H1 (cell line): ENCODE measurements around the gene MORC2. TPM values are rescaled to one million over a fixed set of nuclear protein-coding genes. Genes with fewer than 3 reads are reported as not detected.
A peak's percentile ranks its signal among the peaks of the same experiment; 100 is the strongest.

Experiments
- CTCF ChIA-PET: fragments of 300-600 bp; sonication (Branson Sonifier 250); formaldehyde crosslinking; loops from one replicate; lab custom pipeline; 2021; ENCODE audit not compliant: partially characterized antibody; lab: Charles Lee
- POLR2A ChIA-PET: fragments of 300-600 bp; sonication (Branson Sonifier 250); formaldehyde crosslinking; loops from one replicate; lab custom pipeline; 2021; ENCODE audit warnings: inconsistent platforms; ENCODE audit not compliant: partially characterized antibody; lab: Charles Lee
- DNase-seq, 2 experiments: peaks; one replicate each; pipeline versions ENCODE4 v3.0.0 to v3.0.0-alpha.2; 2010 to 2022; ENCODE audit warnings: low spot score in 2 of 2, low read depth in 1 of 2, mixed read lengths in 1 of 2
- FAIRE-seq: peaks from 2 replicates; lab custom pipeline; 2011; peaks lifted over from hg19 to GRCh38; lab: Jason Lieb, UNC
- H2AFZ ChIP-seq: 2 replicates; pipeline ENCODE4 v1.8.1; 2012; ENCODE audit warnings: low read length, inconsistent platforms
- H2AK5ac ChIP-seq: 2 replicates; pipeline ENCODE4 v1.6.1; 2013; ENCODE audit warnings: low read depth, low read length
- H2BK120ac ChIP-seq: replicated peaks from 2 replicates; pipeline ENCODE3; 2013; ENCODE audit warnings: low read depth, low read length, inconsistent platforms
- H2BK12ac ChIP-seq: 2 replicates; pipeline ENCODE4 v1.6.1; 2013; ENCODE audit warnings: low read depth, low read length
- H2BK15ac ChIP-seq: 2 replicates; pipeline ENCODE4 v1.6.1; 2013; ENCODE audit warnings: low read length
- H2BK20ac ChIP-seq: 2 replicates; pipeline ENCODE4 v1.6.1; 2013; ENCODE audit warnings: low read length
- H2BK5ac ChIP-seq: 2 replicates; pipeline ENCODE4 v1.6.1; 2013; ENCODE audit warnings: low read depth, low read length
- H3K14ac ChIP-seq: 2 replicates; pipeline ENCODE4 v1.6.1; 2013; ENCODE audit warnings: inconsistent platforms; ENCODE audit not compliant: insufficient read length
- H3K18ac ChIP-seq: 2 replicates; pipeline ENCODE4 v1.6.1; 2013; ENCODE audit warnings: low read length; ENCODE audit errors: extremely low read depth
- H3K23ac ChIP-seq: 2 replicates; pipeline ENCODE4 v1.6.1; 2013; ENCODE audit warnings: inconsistent platforms; ENCODE audit not compliant: insufficient read length
- H3K23me2 ChIP-seq: 2 replicates; pipeline ENCODE4 v1.6.1; 2013; ENCODE audit warnings: low read depth, low read length
- H3K27ac ChIP-seq: 2 replicates; pipeline ENCODE4 v1.6.1; 2011; ENCODE audit warnings: low read depth, low read length, inconsistent platforms
- H3K27me3 ChIP-seq, 4 experiments: replicated peaks in 1 of 4; 1 replicate in 1 of 4; 2 replicates in 3 of 4; pipeline versions ENCODE4 v1.6.1 to v1.8.1; 2011 to 2013; ENCODE audit warnings: low read length in 3 of 4, mild to moderate bottlenecking in 3 of 4, inconsistent platforms in 2 of 4, mixed read lengths in 2 of 4, moderate library complexity in 1 of 4; ENCODE audit not compliant: control insufficient read depth in 3 of 4, insufficient read depth in 3 of 4; ENCODE audit errors: extremely low read depth in 1 of 4
- H3K36me3 ChIP-seq, 4 experiments: 2 replicates each; pipeline versions ENCODE4 v1.6.1 to v1.8.1; 2011 to 2013; ENCODE audit warnings: mild to moderate bottlenecking in 4 of 4, low read length in 3 of 4, moderate library complexity in 2 of 4, control low read depth in 1 of 4, inconsistent platforms in 1 of 4; ENCODE audit not compliant: insufficient read depth in 4 of 4, control insufficient read depth in 2 of 4
- H3K4ac ChIP-seq: replicated peaks from 2 replicates; pipeline ENCODE3; 2013; ENCODE audit warnings: low read length, low read depth, mixed read lengths, inconsistent platforms; ENCODE audit not compliant: insufficient read length
- H3K4me1 ChIP-seq, 4 experiments: replicated peaks in 1 of 4; 1 replicate in 1 of 4; 2 replicates in 3 of 4; pipeline versions ENCODE4 v1.6.1 to v1.8.1; 2011 to 2013; ENCODE audit warnings: low read length in 3 of 4, inconsistent platforms in 2 of 4, mixed read lengths in 1 of 4; ENCODE audit not compliant: insufficient read depth in 4 of 4, control insufficient read depth in 3 of 4
- H3K4me2 ChIP-seq, 2 experiments: 2 replicates each; pipeline versions ENCODE4 v1.6.1 to v1.8.1; 2011 to 2013; ENCODE audit warnings: low read depth in 2 of 2, low read length in 2 of 2, control low read depth in 1 of 2, inconsistent platforms in 1 of 2, mild to moderate bottlenecking in 1 of 2; ENCODE audit not compliant: insufficient read depth in 1 of 2
- H3K4me3 ChIP-seq, 4 experiments: fragments of 200-600, 300-600 bp in 1 of 4; sonication (generic), shearing (Covaris generic), sonication (Bioruptor Twin) in 1 of 4; 2 replicates each; pipeline versions ENCODE4 v1.5.1 to v1.8.1; 2011 to 2016; ENCODE audit warnings: low read length in 4 of 4, low read depth in 3 of 4, control low read depth in 2 of 4, inconsistent platforms in 2 of 4, mild to moderate bottlenecking in 2 of 4, mixed read lengths in 1 of 4, moderate library complexity in 1 of 4; ENCODE audit not compliant: insufficient read depth in 2 of 4; ENCODE audit errors: extremely low read depth in 1 of 4
- H3K56ac ChIP-seq: replicated peaks from 2 replicates; pipeline ENCODE3; 2013; ENCODE audit warnings: low read depth, mild to moderate bottlenecking, mixed read lengths, low read length, inconsistent platforms; ENCODE audit not compliant: insufficient read length
- H3K79me1 ChIP-seq: 2 replicates; pipeline ENCODE4 v1.6.1; 2013; ENCODE audit warnings: low read depth, low read length, control low read depth
- H3K79me2 ChIP-seq, 2 experiments: 2 replicates each; pipeline versions ENCODE4 v1.6.1 to v1.8.1; 2012 to 2013; ENCODE audit warnings: low read length in 2 of 2, mild to moderate bottlenecking in 2 of 2, inconsistent platforms in 1 of 2; ENCODE audit not compliant: insufficient read depth in 2 of 2, control insufficient read depth in 1 of 2
- H3K9ac ChIP-seq, 4 experiments: replicated peaks in 1 of 4; 1 replicate in 1 of 4; 2 replicates in 3 of 4; pipeline versions ENCODE4 v1.6.1 to v1.8.1; 2011 to 2013; ENCODE audit warnings: low read depth in 3 of 4, low read length in 3 of 4, control low read depth in 2 of 4, mild to moderate bottlenecking in 2 of 4, moderate library complexity in 2 of 4, inconsistent platforms in 1 of 4; ENCODE audit errors: extremely low read depth in 1 of 4
- H3K9me3 ChIP-seq, 2 experiments: 2 replicates each; pipeline versions ENCODE4 v1.6.1 to v1.8.1; 2012 to 2013; ENCODE audit warnings: mild to moderate bottlenecking in 2 of 2, moderate library complexity in 2 of 2, control low read depth in 1 of 2, inconsistent platforms in 1 of 2, low read depth in 1 of 2, low read length in 1 of 2, mixed read lengths in 1 of 2; ENCODE audit not compliant: insufficient read depth in 2 of 2
- H4K20me1 ChIP-seq, 2 experiments: replicated peaks in 1 of 2; 2 replicates each; pipeline versions ENCODE3 to v1.8.1; 2011 to 2013; ENCODE audit warnings: inconsistent platforms in 2 of 2, low read length in 2 of 2, mild to moderate bottlenecking in 1 of 2; ENCODE audit not compliant: insufficient read depth in 2 of 2, control insufficient read depth in 1 of 2
- H4K5ac ChIP-seq: 2 replicates; pipeline ENCODE4 v1.6.1; 2013; ENCODE audit warnings: low read length, low read depth, mixed read lengths, inconsistent platforms; ENCODE audit not compliant: insufficient read length
- H4K8ac ChIP-seq: 2 replicates; pipeline ENCODE4 v1.8.0; 2013; ENCODE audit warnings: mild to moderate bottlenecking, moderate library complexity, low read length, inconsistent platforms; ENCODE audit not compliant: insufficient read depth; ENCODE audit errors: extremely low read depth
- H4K91ac ChIP-seq: replicated peaks from 2 replicates; pipeline ENCODE3; 2013; ENCODE audit warnings: low read length, mixed read lengths, inconsistent platforms; ENCODE audit not compliant: insufficient read length
- BCL11A ChIP-seq, 2 experiments: IDR thresholded peaks; one replicate each; pipeline ENCODE4 v1.6.1; 2011; ENCODE audit warnings: low read depth in 2 of 2, low read length in 2 of 2, mild to moderate bottlenecking in 2 of 2
- CHD2 ChIP-seq: IDR thresholded peaks from 2 replicates; pipeline ENCODE4 v1.6.1; 2012; ENCODE audit warnings: low read length, improper control_type of control experiment
- EP300 ChIP-seq, 2 experiments: IDR thresholded peaks; 1 replicate in 1 of 2; 2 replicates in 1 of 2; pipeline ENCODE4 v1.6.1; 2011 to 2012; ENCODE audit warnings: low read depth in 2 of 2, low read length in 2 of 2, mild to moderate bottlenecking in 2 of 2, borderline replicate concordance in 1 of 2, inconsistent platforms in 1 of 2, moderate library complexity in 1 of 2
- EZH2 ChIP-seq: fragments of 200-600 bp; sonication (generic); IDR thresholded peaks from 2 replicates; pipeline ENCODE4 v1.7.1; 2012; ENCODE audit warnings: low read depth, mild to moderate bottlenecking, moderate library complexity, low read length, inconsistent platforms; ENCODE audit not compliant: severe bottlenecking
- KDM1A ChIP-seq: fragments of 200-600, 300-600 bp; sonication (generic); IDR thresholded peaks from 2 replicates; pipeline ENCODE4 v1.7.1; 2016; ENCODE audit warnings: mild to moderate bottlenecking, low read length, borderline replicate concordance
- NANOG ChIP-seq: IDR thresholded peaks from 2 replicates; pipeline ENCODE4 v1.6.1; 2011; ENCODE audit warnings: low read length, low read depth, mild to moderate bottlenecking, inconsistent platforms; ENCODE audit not compliant: insufficient read depth, poor library complexity, severe bottlenecking
- PHF8 ChIP-seq: fragments of 200-600 bp; sonication (generic); conservative IDR thresholded peaks from 2 replicates; pipeline ENCODE4 v1.7.1; 2012; ENCODE audit warnings: low read depth, mild to moderate bottlenecking, inconsistent platforms, low read length, moderate library complexity
- POLR2AphosphoS5 ChIP-seq: IDR thresholded peaks from 2 replicates; pipeline ENCODE4 v1.6.1; 2011; ENCODE audit warnings: low read depth, low read length
- SAP30 ChIP-seq: fragments of 300-600 bp; sonication (generic); IDR thresholded peaks from 2 replicates; pipeline ENCODE4 v1.7.1; 2012; ENCODE audit warnings: low read length, moderate library complexity, mild to moderate bottlenecking, inconsistent platforms; ENCODE audit not compliant: insufficient read depth, insufficient replicate concordance
- TCF12 ChIP-seq: IDR thresholded peaks from 2 replicates; pipeline ENCODE4 v1.6.1; 2011; ENCODE audit warnings: low read depth, mild to moderate bottlenecking, low read length
- WGBS, 2 experiments: shearing (Covaris generic) in 1 of 2; methylation state at CpG; one replicate each; pipeline versions ENCODE4 v1.1.6 to v1.1.7; 2013 to 2015; ENCODE audit warnings: low lambda C conversion rate in 2 of 2, mixed read lengths in 2 of 2, inconsistent platforms in 1 of 2, low coverage in 1 of 2, missing lambda C conversion rate in 1 of 2; ENCODE audit not compliant: insufficient replicate concordance in 2 of 2, insufficient coverage in 1 of 2, insufficient read length in 1 of 2; ENCODE audit errors: extremely low coverage in 1 of 2, missing lambda C conversion rate in 1 of 2; 5-methylcytosine and 5-hydroxymethylcytosine counted together
- polyA plus RNA-seq, 7 experiments: library from polyadenylated mRNA; depleted of rRNA in 3 of 7; stranded (reverse) in 5 of 7; unstranded in 2 of 7; fragments of >200 nt in 5 of 7; fragments of 200-250 nt in 2 of 7; gene quantifications; 1 replicate in 5 of 7; 2 replicates in 1 of 7; 4 replicates in 1 of 7; pipeline versions ENCODE4 v1.2.1 to v1.2.3, GENCODE V29; 2011 to 2013; ENCODE audit warnings: missing spikeins in 2 of 7, mixed read lengths in 2 of 7
- total RNA-seq: library from RNA; stranded (reverse); fragmentation: NEBNext Ultra II Directional; extraction: Animal tissue kit (Norgen Biotek cat#: 25700); gene quantifications from 2 replicates; pipeline ENCODE4 v1.2.1, GENCODE V29; 2021

The MORC2 gene
- total and polyA plus RNA-seq, 2 of the 8 experiments (the other 6 are each of a cell fraction or from before 2014, with no cell fraction given): 15.4 to 68.0 TPM

DNA sequence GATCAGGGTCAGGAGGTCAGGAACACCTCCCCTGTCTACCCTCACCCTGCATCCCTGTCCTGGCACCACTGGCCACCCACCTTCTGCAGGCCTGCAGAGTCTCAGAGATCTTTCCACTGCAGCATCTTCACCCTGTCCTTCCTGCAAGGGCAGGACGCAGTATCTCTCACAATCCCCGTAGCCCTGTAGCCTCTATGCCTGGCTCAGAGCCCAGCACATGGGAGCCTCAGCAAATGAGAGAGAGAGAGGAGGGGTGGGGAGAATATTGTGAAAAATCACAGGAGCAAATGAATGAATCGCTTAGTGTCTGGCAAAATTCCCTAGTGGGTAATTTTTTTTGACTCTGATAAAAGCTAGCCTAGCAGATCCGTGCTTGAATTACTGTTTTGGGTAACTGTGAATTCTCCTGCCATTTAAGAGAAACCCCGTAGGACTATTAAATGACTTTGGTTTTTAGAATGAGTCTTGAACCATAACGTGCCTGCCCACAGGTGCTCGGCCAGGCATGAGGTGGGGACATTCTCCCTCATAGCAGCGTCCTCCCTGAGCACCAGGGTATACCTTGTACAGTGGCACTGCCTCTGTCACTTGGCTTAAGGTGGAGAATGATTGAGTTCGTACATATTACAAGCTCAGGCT, 91.5 kb downstream of the MORC2 start:
- H4K20me1 ChIP-seq: peaks cover 0 to 1% of the 10 kb centered on the region in 2 experiments
- H4K8ac ChIP-seq: no peak overlapping the region
- no peak overlapping the region for H4K91ac ChIP-seq
- H3K56ac ChIP-seq: no peak overlapping the region
- H2BK120ac ChIP-seq: no peak overlapping the region
- FAIRE-seq (no peak), DNase-seq (no peak)
- H3K4me2 ChIP-seq: no peak overlapping the region
- no peaks in the 10 kb centered on the region for H3K23me2 ChIP-seq
- no peak overlapping the region; the same call in 1 of the 2 replicates for H2AK5ac ChIP-seq
- H4K5ac ChIP-seq: no peak overlapping the region
- no peak overlapping the region for H2AFZ ChIP-seq
- H3K79me2 ChIP-seq: no peaks in the 10 kb centered on the region
- no peaks in the 10 kb centered on the region for H3K9me3 ChIP-seq
- WGBS, 2 experiments: 88% methylated on average over 9 of the region's 9 CpGs; no CpG with 5 or more reads in 1 of the 2 experiments
- no peak overlapping the region for H3K14ac ChIP-seq
- no peak overlapping the region for H3K4me3 ChIP-seq
- POLR2A ChIA-PET: interaction anchor here (0.6 kb wide), 1 partner anchor 222 kb away, joined by 3 read pairs; no protein-coding TSS in a partner anchor
- CTCF ChIA-PET: interaction anchor here (1.0 to 10.8 kb wide), 4 partner anchors 13 to 113 kb away, joined by 3 to 73 read pairs (median 4); no protein-coding TSS in a partner anchor
- H2BK5ac ChIP-seq: no peak overlapping the region
- no peak overlapping the region for H3K4ac ChIP-seq
- no peak overlapping the region for H3K27ac ChIP-seq
- no peaks in the 10 kb centered on the region for H3K27me3 ChIP-seq
- H3K4me1 ChIP-seq: peaks cover 0 to 7% (median under 1%) of the 10 kb centered on the region in 4 experiments; a peak in 4 of 7 replicates
- 0 out of 2 replicates have a peak overlapping the region, but pooled peaks have one; percentile 72 for H2BK15ac ChIP-seq
- no peak overlapping the region for H3K18ac ChIP-seq
- H3K23ac ChIP-seq: no peak overlapping the region
- H2BK20ac ChIP-seq: no peak overlapping the region
- no peaks in the 10 kb centered on the region for H3K79me1 ChIP-seq
- TF ChIP-seq TCF12: no peak
- no peak for TF ChIP-seq NANOG
- TF ChIP-seq EP300 (IDR thresholded peaks at IDR 0.05; ENCODE audit: borderline replicate concordance in 1 of 2, low read depth in 2 of 2, low read length in 2 of 2): no peak
- no peak for TF ChIP-seq POLR2AphosphoS5
- TF ChIP-seq CHD2: no peak
- no peak for TF ChIP-seq SAP30
- no peak for TF ChIP-seq EZH2
- TF ChIP-seq PHF8: no peak
- no peak for TF ChIP-seq KDM1A
- no peak for TF ChIP-seq BCL11A (IDR thresholded peaks at IDR 0.05; ENCODE audit: low read depth in 2 of 2, low read length in 2 of 2)
- H2BK12ac ChIP-seq: no peak overlapping the region
- H3K36me3 ChIP-seq: no peaks in the 10 kb centered on the region
- H3K9ac ChIP-seq: no peak overlapping the region
